Activated T-helper 2 cell treated with anti-CD3 and anti-CD28 coated beads, Interferon-gamma antibody, Interleukin-2, Interleukin-4, amounts not matched to agents 10 μg/mL and 5 μg/mL and 100 μg/mL, durations not matched to agents 14 hours and 24 hours and 36 hours (primary cell): ENCODE data around the gene SLC35F3. TPM values are rescaled to one million over a fixed set of nuclear protein-coding genes. Genes with fewer than 3 reads are reported as not detected.

ENCODE experiments used
- DNase-seq: peaks from one replicate; pipeline ENCODE4 v3.0.0; 2021; ENCODE audit warnings: low spot score
- H3K27ac Mint-ChIP-seq: one replicate; pipeline ENCODE4 v1.8.0; 2021; ENCODE audit warnings: mixed read lengths
- H3K27me3 Mint-ChIP-seq: one replicate; pipeline ENCODE4 v1.8.0; 2021; ENCODE audit warnings: low read depth, mixed read lengths
- H3K36me3 Mint-ChIP-seq: one replicate; pipeline ENCODE4 v1.8.0; 2021; ENCODE audit warnings: low read depth, mixed read lengths
- H3K4me1 Mint-ChIP-seq: one replicate; pipeline ENCODE4 v1.8.0; 2021; ENCODE audit warnings: low read depth, mixed read lengths
- H3K4me3 Mint-ChIP-seq: one replicate; pipeline ENCODE4 v1.8.0; 2021; ENCODE audit warnings: low read depth, mild to moderate bottlenecking, moderate library complexity, mixed read lengths
- H3K9me3 Mint-ChIP-seq: one replicate; pipeline ENCODE4 v1.8.0; 2021; ENCODE audit warnings: mixed read lengths
- intact Hi-C: fragments of 100-400 bp; cut with micrococcal nuclease; formaldehyde crosslinking; loops from one replicate; pipeline ENCODE4 v1.15.1; 2023
- total RNA-seq: library from RNA; stranded (reverse); gene quantifications from 2 replicates; pipeline ENCODE4 v1.2.3, GENCODE V29; 2022

The SLC35F3 gene
- total RNA-seq, 1 donor from 2014 or later = 2.5 TPM

GRCh38 chr1:233933339-233933738 is 28.9 kb downstream of the SLC35F3 start:
- H3K27ac Mint-ChIP-seq = no peak overlapping the region
- no peaks in the 10 kb centered on the region for H3K4me1 Mint-ChIP-seq
- no peaks in the 10 kb centered on the region for H3K9me3 Mint-ChIP-seq
- no peaks in the 10 kb centered on the region for H3K36me3 Mint-ChIP-seq
- H3K4me3 Mint-ChIP-seq = no peak overlapping the region
- intact Hi-C loops = no loop called here
- no peaks in the 10 kb centered on the region for H3K27me3 Mint-ChIP-seq
- no peak for DNase-seq

GRCh38 chr1:233935297-233935868 is 30.9 kb downstream of the SLC35F3 start:
- intact Hi-C loops = no loop called here
- no peaks in the 10 kb centered on the region for H3K36me3 Mint-ChIP-seq
- H3K9me3 Mint-ChIP-seq = no peaks in the 10 kb centered on the region
- H3K4me1 Mint-ChIP-seq = no peaks in the 10 kb centered on the region
- DNase-seq = no peak
- H3K27ac Mint-ChIP-seq = no peak overlapping the region
- H3K27me3 Mint-ChIP-seq = no peaks in the 10 kb centered on the region
- no peak overlapping the region for H3K4me3 Mint-ChIP-seq

- DNase-seq = no peak
- intact Hi-C loops = no loop called here
- Mint-ChIP-seq H3K9me3 (no peaks in the 10 kb centered on the region), H3K36me3 (no peaks in the 10 kb centered on the region), H3K4me3 (no peak overlapping the region), H3K27ac (no peak overlapping the region), H3K27me3 (no peaks in the 10 kb centered on the region), H3K4me1 (no peaks in the 10 kb centered on the region)
Observed at GRCh38 chr1:233936422-233936821, 31.9 kb downstream of the SLC35F3 start.

- intact Hi-C loops = no loop called here
- H3K36me3 Mint-ChIP-seq = no peaks in the 10 kb centered on the region
- no peaks in the 10 kb centered on the region for H3K9me3 Mint-ChIP-seq
- DNase-seq = no peak
- no peaks in the 10 kb centered on the region for H3K27me3 Mint-ChIP-seq
- no peak overlapping the region for H3K27ac Mint-ChIP-seq
- no peak overlapping the region for H3K4me3 Mint-ChIP-seq
- H3K4me1 Mint-ChIP-seq = no peaks in the 10 kb centered on the region
Observed at GRCh38 chr1:233936842-233937241, 32.4 kb downstream of the SLC35F3 start.

- H3K27me3 Mint-ChIP-seq = no peaks in the 10 kb centered on the region
- intact Hi-C loops = no loop called here
Observed at GRCh38 chr1:233938476-233938875, 34.0 kb downstream of the SLC35F3 start.

GRCh38 chr1:233939451-233939850 is 35.0 kb downstream of the SLC35F3 start:
- intact Hi-C loops = no loop called here
- Mint-ChIP-seq H3K4me3 (no peak overlapping the region), H3K36me3 (no peaks in the 10 kb centered on the region), H3K27me3 (no peaks in the 10 kb centered on the region), H3K4me1 (no peaks in the 10 kb centered on the region), H3K27ac (no peak overlapping the region), H3K9me3 (no peaks in the 10 kb centered on the region)
- no peak for DNase-seq

More at GRCh38 chr1:233938476-233938875, 34.0 kb downstream of the SLC35F3 start:
- H3K4me3 Mint-ChIP-seq = no peak overlapping the region
- no peak for DNase-seq
- no peaks in the 10 kb centered on the region for H3K9me3 Mint-ChIP-seq
- no peaks in the 10 kb centered on the region for H3K36me3 Mint-ChIP-seq
- H3K4me1 Mint-ChIP-seq = no peaks in the 10 kb centered on the region
- no peak overlapping the region for H3K27ac Mint-ChIP-seq

GRCh38 chr1:233940908-233941307 is 36.4 kb downstream of the SLC35F3 start:
- H3K27me3 Mint-ChIP-seq = no peaks in the 10 kb centered on the region
- intact Hi-C loops = no loop called here
- no peaks in the 10 kb centered on the region for H3K36me3 Mint-ChIP-seq
- H3K4me1 Mint-ChIP-seq = no peaks in the 10 kb centered on the region
- no peak for DNase-seq
- no peak overlapping the region for H3K27ac Mint-ChIP-seq
- no peak overlapping the region for H3K4me3 Mint-ChIP-seq
- no peaks in the 10 kb centered on the region for H3K9me3 Mint-ChIP-seq

- Mint-ChIP-seq H3K9me3 (no peaks in the 10 kb centered on the region), H3K4me1 (no peaks in the 10 kb centered on the region), H3K27me3 (no peaks in the 10 kb centered on the region), H3K27ac (no peak overlapping the region), H3K4me3 (no peak overlapping the region), H3K36me3 (no peaks in the 10 kb centered on the region)
- DNase-seq = no peak
- intact Hi-C loops = no loop called here
Observed at GRCh38 chr1:233944601-233945000, 40.1 kb downstream of the SLC35F3 start.

- no peaks in the 10 kb centered on the region for H3K9me3 Mint-ChIP-seq
- H3K27ac Mint-ChIP-seq = no peak overlapping the region
- no peaks in the 10 kb centered on the region for H3K36me3 Mint-ChIP-seq
- no peak for DNase-seq
- H3K4me3 Mint-ChIP-seq = no peak overlapping the region
- no peaks in the 10 kb centered on the region for H3K4me1 Mint-ChIP-seq
- H3K27me3 Mint-ChIP-seq = no peaks in the 10 kb centered on the region
- intact Hi-C loops = no loop called here
Observed at GRCh38 chr1:233945573-233945972, 41.1 kb downstream of the SLC35F3 start.

- Mint-ChIP-seq H3K27ac (no peak overlapping the region), H3K27me3 (no peaks in the 10 kb centered on the region), H3K4me3 (no peak overlapping the region), H3K36me3 (no peaks in the 10 kb centered on the region), H3K4me1 (no peaks in the 10 kb centered on the region), H3K9me3 (no peaks in the 10 kb centered on the region)
- DNase-seq = no peak
- intact Hi-C loops = no loop called here
Observed at GRCh38 chr1:233945979-233946378, 41.5 kb downstream of the SLC35F3 start.

- H3K27me3 Mint-ChIP-seq = no peaks in the 10 kb centered on the region
- H3K27ac Mint-ChIP-seq = no peak overlapping the region
- no peak for DNase-seq
- no peaks in the 10 kb centered on the region for H3K36me3 Mint-ChIP-seq
- no peaks in the 10 kb centered on the region for H3K4me1 Mint-ChIP-seq
- intact Hi-C loops = no loop called here
- H3K4me3 Mint-ChIP-seq = no peak overlapping the region
- H3K9me3 Mint-ChIP-seq = peaks cover under 1% of the 10 kb centered on the region
Observed at GRCh38 chr1:233946724-233947123, 42.2 kb downstream of the SLC35F3 start.

- intact Hi-C loops = no loop called here
- Mint-ChIP-seq H3K9me3 (peaks cover 5% of the 10 kb centered on the region), H3K4me3 (no peak overlapping the region), H3K27me3 (no peaks in the 10 kb centered on the region), H3K36me3 (no peaks in the 10 kb centered on the region), H3K4me1 (no peaks in the 10 kb centered on the region), H3K27ac (no peak overlapping the region)
- no peak for DNase-seq
Observed at GRCh38 chr1:233951804-233952203, 47.3 kb downstream of the SLC35F3 start.

GRCh38 chr1:233957691-233958090 is 53.2 kb downstream of the SLC35F3 start:
- no peaks in the 10 kb centered on the region for H3K9me3 Mint-ChIP-seq
- no peaks in the 10 kb centered on the region for H3K36me3 Mint-ChIP-seq
- no peaks in the 10 kb centered on the region for H3K4me1 Mint-ChIP-seq
- no peak overlapping the region for H3K4me3 Mint-ChIP-seq
- H3K27me3 Mint-ChIP-seq = no peaks in the 10 kb centered on the region
- intact Hi-C loops = no loop called here
- H3K27ac Mint-ChIP-seq = no peak overlapping the region
- no peak for DNase-seq

- no peaks in the 10 kb centered on the region for H3K36me3 Mint-ChIP-seq
- H3K27ac Mint-ChIP-seq = no peak overlapping the region
- DNase-seq = no peak
- H3K27me3 Mint-ChIP-seq = no peaks in the 10 kb centered on the region
- H3K9me3 Mint-ChIP-seq = no peaks in the 10 kb centered on the region
- no peaks in the 10 kb centered on the region for H3K4me1 Mint-ChIP-seq
- no peak overlapping the region for H3K4me3 Mint-ChIP-seq
- intact Hi-C loops = no loop called here
Observed at GRCh38 chr1:233959102-233959501, 54.6 kb downstream of the SLC35F3 start.
